Lower leg skin (tissue), 3 donors: ENCODE data around the gene PLS1.

Source experiments
- CTCF ChIP-seq, 3 donors: fragments of 450-650 bp; IDR thresholded peaks; one replicate each; pipeline ENCODE4 v1.5.1; 2016; ENCODE audit warnings: antibody characterized with exemption in 3 of 3, mild to moderate bottlenecking in 3 of 3, moderate library complexity in 2 of 3
- POLR2A ChIP-seq, 2 donors: fragments of 450-650 bp; IDR thresholded peaks; one replicate each; pipeline ENCODE4 v1.6.1; 2016 to 2017; ENCODE audit warnings: antibody characterized with exemption in 2 of 2, mild to moderate bottlenecking in 1 of 2, moderate library complexity in 1 of 2

GRCh38 chr3:142647856-142648255, 51.7 kb downstream of the PLS1 start:
- TF ChIP-seq CTCF (IDR thresholded peaks at IDR 0.05) (no peak), POLR2A (IDR thresholded peaks at IDR 0.05) (no peak)
